Stimulated activated CD8-positive, alpha-beta memory T cell treated with anti-CD3 and anti-CD28 coated beads, Interleukin-15, amount 100 ng/mL, for 1 hour (primary cell): ENCODE results near the gene UTP18.
"Not testable (repeated sequence)": the region's sequence is repeated elsewhere in the genome, so short reads cannot be mapped to it uniquely, and the experiment has no call there.

Experiments
- DNase-seq: peaks from one replicate; pipeline ENCODE4 v3.0.0-alpha.2; 2020; ENCODE audit warnings: low read depth

The UTP18 gene

DNA sequence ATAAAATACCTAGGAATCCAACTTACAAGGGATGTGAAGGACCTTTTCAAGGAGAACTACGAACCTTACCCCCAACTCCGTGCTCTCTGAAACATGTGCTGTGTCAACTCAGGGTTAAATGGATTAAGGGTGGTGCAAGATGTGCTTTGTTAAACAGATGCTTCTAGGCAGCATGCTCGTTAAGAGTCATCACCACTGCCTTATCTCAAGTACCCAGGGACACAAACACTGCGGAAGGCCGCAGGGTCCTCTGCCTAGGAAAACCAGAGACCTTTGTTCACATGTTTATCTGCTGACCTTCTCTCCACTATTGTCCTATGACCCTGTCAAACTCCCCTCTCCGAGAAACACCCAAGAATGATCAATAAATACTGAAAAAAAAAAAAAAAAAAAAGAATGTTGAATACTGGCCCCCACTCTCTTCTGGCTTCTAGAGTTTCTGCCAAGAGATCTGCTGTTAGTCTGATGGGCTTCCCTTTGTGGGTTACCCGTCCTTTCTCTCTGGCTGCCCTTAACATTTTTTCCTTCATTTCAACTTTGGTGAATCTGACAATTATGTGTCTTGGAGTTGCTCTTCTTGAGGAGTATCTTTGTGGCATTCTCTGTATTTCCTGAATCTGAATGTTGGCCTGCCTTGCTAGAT lies 70.6 kb downstream of the UTP18 start:
- not testable (repeated sequence) for DNase-seq

DNA sequence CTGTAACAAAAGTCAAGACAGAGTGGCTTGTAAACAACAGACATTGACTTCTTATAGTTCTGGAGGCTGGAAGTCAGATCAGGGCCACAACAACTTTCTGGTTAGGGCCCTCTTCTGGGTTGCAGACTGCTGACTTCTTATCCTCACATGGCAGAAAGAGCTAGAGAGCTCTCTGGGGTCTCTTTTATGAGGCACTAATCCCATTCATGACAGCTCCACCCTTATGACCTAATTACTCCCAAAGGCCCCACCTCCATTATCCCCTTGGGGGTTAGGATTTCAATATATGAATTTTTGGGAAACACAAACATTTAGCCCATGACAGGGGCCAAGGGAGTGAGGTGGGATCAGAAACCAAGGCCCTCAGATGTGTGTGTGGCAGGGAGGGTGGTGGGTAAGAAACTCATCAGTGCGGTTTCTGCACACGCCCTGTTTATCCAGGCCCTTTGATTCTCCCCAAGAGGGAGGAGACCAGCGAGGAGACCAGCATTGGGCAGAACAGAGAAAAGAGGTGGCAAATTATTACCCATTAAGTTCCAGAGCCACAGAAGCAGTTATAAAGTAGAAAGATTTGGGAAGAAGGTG lies 74.8 kb downstream of the UTP18 start:
- no peak for DNase-seq

DNA sequence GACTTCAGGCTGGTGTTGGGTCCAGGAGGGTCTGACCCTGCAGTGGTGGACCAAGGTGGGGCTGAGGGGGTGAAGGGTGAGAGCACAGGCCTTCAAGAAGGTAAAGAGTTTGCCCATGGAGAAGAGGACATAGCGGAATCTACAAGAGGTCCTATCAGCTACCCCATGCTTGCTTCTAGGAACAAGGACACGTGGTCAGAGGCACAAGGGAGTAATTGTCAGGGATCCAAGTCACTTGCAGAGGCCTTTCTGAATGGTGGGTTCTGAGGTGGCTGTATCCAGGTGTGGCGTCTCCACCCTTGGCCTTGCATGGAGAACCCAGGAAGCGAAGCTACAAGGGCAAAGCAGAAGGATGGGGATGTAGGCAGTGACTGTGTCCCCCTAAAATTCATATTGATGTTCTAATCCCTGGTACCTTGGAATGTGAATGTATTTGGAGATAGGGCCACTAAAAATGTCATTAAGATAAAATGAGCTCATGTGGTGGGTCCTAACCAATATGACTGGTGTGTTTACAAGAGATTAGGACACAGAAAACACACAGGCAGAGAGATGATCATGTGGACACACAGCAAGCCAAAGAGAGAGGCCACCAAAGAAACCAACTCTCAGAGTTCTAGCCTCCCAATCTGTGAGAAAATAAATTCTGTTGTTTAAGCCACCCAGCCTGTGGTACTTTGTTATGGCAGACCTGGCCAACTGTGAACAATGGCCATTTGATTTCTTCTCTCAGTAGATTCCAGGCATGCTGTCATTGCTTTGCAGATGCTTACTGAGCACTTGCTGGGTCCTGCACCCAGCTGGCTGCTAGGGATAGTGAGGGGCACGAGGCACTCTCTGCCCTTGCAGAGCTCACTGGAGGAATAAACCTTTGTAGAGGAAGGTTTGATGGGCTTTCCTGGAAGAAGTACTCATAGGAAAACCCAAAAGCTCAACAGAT lies 75.8 kb downstream of the UTP18 start:
- no peak for DNase-seq

DNA sequence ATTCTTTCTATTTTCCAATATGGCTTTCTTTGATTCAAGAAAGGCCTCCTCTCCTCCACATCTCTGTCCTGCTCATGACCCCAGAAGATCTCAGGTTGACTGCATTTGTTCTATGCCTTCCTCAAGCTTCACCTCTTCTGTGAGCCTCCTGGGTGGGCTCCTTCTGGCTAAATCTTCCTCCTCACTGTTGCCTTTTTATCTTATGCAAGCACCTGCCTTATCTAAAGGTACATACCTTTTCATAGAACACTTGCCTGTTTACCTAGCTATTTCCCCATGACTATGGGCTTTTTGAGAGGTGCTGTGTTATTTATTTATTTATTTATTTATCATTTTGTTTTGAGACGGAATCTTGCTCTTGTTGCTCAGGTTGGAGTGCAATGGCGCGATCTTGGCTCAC lies 81.1 kb downstream of the UTP18 start:
- DNase-seq: no peak

DNA sequence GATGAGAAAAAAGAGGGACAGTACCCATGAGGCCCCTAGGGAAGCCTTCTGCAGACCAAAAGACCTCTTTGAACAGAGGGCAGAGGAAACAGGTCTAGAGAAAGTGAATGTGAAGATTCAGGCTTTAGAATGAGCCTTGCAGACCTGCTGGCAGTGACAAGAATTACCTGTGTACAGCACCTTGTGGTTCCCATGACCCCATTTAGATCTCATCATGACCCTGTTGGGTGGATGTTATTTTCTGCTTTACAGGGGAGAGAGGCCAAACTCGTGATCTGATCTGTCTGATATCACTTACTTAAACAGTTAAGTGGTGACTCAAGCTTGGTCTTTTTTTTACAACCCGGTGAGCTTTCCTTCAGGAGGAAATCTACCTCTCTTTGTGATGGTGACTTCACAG lies 81.9 kb downstream of the UTP18 start:
- no peak for DNase-seq

DNA sequence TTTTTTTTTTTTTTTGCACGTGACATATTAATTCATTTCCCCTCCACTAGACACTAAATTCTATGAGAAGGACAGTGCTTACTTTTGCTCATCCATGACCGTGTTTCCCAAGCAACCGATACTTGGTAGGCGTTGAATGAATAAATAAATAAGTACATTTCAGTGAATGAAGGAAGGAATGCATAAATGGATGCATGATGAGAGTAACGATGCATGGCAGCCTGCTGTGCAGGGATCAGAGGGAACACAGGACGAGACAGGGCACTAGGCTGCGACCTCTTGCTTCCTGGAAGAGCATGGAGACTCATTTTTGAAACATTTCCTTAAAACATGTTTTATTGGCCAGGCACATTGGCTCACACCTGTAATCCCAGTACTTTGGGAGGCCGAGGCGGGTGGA lies 84.2 kb downstream of the UTP18 start:
- DNase-seq: no peak

DNA sequence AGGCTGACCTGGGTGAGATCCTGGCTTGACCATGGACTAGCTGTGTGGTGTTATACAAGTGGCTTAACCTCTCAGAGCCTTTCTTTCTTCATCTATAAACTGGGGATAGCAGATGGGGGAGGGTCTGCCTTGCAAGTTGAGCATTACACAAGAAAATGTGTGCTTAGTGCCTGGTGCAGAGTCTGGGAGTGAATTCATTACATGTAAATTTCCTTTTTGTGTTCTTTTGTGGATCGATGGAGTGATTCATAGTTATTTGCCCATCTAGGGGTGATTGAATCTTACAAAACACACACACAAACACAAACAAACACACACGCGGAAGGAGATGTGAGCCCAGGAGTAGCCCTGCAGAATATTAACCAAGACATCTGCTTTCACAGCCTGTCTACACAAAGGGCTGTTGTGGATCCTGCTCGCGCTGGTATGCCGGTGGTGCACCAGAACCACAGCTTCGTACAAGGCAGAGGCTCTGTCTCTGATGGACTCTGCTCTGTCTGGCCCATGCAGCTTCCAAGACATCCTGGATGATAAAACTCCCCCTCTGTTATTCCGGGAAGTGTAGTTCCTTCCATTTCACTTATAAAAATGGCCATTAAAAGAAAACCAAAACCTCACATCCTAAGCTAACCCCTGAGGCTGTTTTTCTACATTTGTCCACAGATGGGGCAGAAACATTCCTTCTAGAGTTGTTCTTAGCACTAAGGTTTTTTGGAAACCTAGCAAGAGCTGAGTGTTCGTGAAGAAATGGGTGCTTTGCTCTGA lies 86.1 kb downstream of the UTP18 start:
- DNase-seq: no peak
